Activated T-helper 9 cell treated with anti-CD3 and anti-CD28 coated beads, Interleukin-2, amount 50 U/mL, for 16 hours (primary cell): ENCODE results near the gene PHF12.

Experiments used
- DNase-seq: peaks from one replicate; pipeline ENCODE4 v3.0.0-alpha.2; 2020; ENCODE audit warnings: low read depth

Gene PHF12

DNA sequence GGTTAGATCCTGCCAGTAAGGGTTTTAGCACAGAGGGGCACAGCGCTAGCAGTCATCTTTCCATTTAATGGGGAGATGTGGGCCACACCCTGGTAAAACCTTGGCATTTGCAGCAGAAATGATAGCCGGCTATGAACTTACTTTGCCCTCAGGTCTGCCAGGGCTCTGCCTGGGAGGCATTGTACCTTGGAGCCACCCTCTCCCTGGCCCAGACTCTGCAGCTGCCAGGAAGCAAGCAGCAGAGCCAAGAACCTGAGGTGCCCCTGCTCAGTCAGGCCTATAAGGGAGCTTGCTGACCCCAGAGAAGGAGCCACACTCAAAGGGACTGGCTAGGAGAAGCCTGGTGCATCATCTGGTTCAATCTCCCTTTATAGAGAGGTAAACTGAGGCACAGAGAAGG is 23.7 kb upstream of the PHF12 start:
- no peak for DNase-seq

DNA sequence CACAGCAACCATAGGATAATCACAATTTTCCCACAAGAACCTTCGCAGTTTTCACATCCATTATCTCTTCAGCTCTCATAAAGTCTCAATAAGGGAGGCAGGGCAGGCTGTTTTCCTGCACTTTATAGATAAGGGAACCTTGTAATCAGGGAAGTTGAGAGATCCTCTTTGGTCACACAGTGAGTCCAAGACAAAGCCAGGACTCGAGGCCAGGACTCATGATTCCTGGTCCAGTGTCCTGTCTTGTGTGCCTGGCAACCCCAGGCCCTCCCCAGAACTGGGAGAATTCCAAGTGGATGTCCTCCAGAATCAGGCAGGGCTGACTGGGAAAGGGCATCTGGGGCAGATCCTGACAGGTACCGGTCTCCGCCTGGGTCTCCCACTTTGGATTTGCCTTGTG is 23.1 kb upstream of the PHF12 start:
- DNase-seq, result no peak

DNA sequence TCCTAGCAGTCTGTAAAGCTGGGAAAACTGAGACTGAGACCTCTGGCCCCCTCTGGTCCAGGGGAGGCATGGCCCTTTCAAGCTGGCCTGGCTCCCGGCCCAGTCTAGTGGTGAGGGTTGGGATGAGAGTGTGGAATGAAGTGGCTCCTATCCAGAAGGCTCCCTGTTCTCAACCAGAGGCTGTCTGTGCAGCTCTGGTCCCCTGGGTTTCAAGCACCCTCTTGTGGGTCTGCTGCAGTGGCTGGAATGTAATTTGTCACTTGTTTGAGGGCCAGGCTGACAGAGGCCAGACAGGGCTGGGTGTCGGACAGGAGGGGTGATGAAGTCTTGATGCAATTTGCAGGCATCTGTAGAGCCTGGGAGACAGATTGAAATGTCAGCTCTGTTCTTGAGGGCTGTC is 22.1 kb upstream of the PHF12 start:
- DNase-seq, result no peak

DNA sequence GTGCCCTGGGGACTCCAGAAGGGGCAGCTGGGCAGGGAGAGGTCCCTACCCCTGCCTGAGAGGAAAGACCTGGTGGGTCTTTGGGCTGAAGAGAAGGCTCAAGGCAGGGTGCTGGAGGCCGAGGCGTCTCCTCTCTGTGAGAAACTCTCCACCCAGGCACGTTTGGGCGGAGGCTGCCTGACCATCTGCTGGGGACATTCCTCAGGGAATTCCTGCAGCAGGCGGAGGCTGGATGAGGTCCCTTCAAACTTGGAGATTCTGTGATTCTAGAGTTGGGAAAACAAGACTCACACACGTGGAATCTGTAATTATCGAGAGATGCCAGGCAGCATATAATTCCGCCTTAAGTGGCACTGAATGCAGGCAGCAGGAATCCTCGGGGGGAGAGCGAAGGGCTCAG is 21.1 kb upstream of the PHF12 start:
- DNase-seq, result no peak

DNA sequence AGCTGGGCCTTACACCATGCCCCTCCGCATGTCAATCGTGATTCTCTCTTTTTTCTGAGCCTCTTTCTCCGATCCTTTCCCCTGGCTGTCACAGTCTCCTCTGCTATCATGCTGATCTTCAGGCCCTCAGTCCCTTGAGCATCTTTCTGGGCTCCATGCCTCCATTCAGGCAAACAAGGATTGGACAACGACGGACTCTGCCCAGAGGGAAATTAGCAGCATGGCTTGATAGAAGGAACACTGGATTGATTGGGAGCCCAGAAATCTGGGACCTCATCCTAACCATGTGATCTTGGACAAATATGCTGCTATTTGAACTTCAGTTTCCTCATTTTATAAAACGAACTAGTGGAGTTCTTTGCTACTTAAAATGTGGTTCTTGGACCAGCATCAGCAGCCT is 19.6 kb upstream of the PHF12 start:
- DNase-seq, result no peak

DNA sequence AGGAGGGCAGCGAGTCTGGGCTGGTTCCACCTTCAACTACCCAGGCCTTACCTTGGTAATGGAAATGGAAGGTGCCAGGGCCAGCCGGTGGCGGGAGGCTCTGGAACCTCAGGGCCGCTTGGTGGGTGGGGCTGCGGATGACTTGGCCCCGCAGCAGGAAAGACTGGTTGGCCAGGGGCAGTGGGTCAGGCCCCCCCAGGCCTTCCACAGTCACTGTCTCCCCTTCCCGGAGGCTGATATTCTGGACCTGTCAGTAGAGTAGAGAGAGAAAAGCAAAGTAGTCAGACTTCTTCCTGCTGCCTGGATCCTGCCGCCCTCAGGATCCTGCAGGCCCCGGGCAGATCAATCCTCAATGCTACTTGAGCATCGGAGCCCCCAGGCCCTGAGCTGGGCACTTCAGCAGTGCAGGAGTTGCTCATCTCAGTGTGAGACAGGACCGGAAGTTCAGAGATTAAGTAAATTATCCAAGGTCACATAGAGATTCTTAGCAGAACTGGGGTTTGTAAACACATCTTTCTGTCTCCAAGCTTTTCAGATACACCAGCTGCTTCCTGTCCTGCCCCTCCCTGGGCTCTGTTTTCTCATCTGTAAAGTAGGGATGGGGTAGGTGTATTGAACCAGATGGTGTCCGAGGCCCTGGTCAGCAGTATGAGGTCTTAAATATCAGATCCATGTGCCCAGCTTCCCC is 18.5 kb upstream of the PHF12 start:
- DNase-seq, result no peak

DNA sequence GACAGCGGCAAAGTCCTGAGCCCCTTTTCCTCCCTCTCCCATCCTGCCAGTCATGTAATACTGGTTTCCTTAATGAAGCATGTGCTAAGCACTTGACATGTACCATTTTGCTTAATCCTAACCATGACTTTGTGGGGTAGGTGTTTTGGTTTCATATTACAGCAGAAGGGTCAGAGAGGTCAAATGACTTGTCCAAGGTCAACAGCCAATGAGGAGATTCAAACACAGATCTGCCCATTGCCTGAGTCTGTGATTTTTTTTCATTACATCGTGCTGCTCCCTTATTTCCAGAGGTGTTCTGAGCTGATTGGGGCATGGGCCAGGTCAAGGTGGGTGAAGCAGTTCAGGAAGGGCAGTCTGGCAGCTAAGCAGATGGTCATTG is 17.6 kb upstream of the PHF12 start:
- no peak for DNase-seq

DNA sequence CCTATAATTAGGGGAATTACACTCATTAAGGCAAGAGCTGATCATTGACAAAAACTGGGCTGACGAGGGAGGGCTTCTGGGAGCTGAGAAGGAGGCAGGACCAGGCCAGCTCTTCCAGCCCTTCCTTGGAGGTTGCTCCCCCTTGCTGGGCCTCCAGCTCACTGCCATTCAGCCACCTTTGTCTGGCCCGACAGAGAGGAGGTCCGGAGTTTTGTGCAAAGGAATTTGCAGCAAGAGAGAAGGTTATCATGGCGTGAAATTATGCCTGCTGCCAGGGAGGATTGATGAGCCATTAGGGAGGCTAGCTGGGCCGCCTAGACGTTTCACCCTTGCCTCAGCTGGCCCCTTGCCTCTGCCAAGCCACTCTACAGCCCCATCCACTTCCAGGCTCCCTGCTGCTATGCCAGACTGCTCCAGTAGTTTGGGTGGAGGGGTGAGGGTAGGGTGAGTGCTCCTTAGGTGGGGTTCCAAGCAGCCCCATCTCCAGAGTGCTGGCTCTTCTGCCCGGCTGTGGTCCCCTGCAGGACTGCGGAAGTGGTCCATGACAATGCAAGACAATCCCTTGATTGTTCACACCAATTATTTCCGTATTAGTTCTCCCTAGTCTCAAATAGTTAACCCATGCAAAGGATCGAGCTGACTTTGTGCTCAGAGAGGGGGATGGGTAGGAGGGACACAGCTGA is 17.1 kb upstream of the PHF12 start:
- no peak for DNase-seq

DNA sequence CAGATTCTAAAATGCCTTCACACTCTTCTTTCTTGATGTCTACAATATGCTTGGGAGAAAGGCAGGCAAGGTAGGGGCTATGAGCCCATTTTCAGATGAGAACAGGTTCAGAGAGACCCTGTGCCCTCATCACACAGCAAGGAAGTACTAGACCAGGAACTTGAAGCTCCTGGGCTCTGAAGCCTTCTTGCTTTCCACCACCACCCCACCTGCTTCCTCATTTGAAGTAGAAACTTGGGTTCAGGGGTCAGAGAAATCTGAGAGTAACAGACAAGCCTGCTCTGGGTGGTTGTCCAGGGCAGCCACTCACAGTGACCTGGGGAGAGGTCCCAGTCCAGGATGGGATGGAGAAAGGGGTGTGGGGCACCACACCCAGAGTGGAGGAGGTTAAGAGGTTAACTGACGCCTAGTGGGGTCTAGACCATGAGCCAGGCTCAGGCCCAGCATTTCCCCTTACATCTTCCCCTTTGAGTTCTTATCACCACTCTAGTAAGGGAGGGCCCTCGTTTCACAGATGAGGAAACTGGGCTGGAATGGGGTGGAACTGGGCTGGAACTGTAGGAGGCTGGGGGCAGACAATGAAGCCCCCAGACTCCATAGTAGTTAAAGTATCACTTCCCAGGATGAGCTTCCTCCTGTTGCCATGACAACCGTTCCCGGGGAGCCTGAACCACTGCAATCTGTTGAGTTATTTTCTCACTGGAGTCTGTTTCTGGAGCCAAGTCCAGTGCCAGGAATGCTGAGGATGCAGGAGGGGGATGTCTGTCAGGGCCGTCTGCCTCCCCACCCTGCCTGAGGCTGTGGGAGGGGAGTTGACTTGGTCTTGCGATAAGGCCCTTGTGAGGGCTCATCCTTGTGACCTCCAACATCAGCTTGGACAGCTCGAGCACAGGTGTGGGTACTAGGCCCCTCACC is 16.2 kb upstream of the PHF12 start:
- DNase-seq, result no peak

DNA sequence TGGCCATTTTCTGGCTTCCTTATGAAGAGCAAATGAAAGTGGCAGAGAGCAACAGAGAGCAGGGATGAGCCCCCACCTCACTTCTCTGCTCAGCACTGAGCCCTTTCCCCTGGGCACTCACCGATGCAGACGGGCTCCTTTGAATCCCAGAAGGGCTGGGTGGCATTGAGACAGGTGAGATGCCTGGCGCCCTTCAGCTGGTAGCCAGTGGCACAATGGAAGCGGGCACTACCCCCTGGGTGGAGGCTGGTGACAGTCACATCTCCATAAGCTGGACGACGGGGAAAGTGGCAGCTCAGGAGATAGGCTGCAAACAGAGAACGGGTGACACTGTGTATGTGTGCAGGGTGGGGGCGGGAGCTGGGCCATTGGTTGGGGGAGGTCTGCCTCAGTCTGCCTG is 12.5 kb upstream of the PHF12 start:
- no peak for DNase-seq

DNA sequence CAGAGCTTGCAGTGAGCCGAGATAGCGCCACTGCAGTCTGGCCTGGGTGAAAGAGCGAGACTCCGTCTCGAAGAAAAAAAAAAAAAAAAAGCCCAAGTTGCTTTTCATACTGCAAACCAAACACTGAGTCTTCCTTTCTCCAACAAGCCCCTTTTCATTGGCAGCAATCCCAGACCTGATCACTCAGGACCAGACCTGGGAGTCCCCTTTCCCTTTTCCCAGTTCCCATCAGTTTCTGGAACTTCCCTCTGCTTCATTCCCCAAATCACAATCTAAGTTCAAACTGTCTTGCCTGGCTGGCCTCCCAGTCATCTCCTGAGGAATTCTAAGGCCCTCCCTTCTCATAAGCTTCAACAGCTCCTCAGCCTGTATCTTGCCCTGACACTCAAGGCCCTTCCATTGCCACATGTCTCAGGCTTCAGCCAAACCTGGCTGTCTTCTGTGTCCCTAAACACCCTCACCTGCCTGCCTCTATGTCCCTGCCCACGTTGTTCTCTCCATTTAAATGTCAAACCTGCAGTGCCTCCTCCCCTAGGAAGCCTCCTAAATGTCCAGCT is 11.8 kb upstream of the PHF12 start:
- no peak for DNase-seq

DNA sequence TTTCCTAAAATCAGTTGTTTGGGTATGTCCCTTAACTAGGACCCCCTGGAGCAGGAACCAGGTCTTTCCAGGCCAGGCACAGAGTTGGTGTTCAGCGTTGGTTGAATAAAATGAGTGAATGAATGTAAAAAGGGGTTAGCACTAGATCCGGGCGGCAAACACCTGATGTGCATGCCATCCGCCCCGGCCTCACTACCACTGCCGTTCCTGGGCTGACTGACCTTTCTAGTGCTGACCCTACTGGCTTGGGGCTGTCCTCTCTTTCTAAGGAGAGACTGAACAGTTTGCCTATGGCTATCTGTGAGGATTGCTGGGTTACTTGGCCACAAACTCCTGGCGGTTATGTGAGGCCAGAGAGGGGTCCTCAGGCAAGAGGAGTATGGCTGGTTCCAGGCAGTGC is 10.1 kb upstream of the PHF12 start:
- no peak for DNase-seq

DNA sequence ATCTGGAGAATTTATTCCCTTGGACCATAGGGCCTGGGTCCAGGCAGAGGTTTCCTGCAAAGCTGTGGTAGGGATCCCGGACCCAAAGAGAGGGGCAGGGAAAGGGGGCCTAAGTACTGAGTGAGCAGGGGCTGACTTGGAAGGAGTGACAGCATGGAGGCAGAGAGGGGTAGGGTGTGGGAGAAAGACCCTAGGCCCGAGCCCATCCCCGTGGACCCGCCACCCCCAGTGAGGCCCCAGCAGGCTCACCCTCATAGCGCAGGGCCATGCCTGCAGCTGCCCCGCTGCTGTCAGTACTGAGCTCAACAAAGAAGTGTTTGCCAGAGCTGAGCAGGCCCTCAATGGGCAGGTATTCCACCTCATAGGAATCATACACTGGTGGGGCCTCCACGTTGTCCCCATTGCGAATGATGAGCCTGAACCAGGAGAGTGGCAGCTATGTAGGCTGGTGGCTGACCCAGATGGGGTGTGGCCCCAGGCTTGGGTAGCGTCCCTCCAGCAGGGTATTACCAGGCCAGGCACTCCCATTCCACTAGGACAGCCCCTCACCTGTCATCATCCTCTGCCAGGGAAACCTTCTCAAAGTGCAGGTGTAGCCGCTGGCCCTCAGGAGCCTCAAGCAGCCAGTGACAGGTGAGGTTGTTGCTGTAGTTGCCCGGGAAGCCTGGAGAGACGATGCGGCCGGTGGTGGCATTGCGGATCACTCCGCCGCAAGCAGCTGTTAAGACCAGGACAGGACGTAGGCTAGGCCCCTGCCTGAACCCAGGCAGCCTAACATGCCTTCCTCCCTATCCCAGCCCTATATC is 9.1 kb upstream of the PHF12 start:
- no peak for DNase-seq

DNA sequence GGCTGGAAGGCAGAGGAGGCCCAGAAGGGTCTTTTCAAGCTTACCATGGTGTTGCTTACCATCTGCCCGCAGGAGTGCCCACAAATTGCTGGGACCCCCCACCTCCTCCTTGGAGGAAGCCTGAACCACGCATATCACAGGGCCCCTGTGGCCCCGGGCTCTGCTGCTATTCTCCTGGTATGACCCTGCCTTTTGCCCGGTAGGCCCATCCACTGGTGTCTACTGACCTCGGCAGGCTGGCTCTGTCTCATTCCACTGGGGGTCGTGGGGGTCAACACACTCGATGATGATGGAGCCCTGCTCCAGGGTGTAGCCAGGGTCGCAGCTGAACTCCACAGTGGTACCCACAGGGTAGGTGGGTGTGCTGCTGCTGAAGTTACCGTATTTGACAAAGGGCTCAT is 8.2 kb upstream of the PHF12 start:
- DNase-seq, result no peak

DNA sequence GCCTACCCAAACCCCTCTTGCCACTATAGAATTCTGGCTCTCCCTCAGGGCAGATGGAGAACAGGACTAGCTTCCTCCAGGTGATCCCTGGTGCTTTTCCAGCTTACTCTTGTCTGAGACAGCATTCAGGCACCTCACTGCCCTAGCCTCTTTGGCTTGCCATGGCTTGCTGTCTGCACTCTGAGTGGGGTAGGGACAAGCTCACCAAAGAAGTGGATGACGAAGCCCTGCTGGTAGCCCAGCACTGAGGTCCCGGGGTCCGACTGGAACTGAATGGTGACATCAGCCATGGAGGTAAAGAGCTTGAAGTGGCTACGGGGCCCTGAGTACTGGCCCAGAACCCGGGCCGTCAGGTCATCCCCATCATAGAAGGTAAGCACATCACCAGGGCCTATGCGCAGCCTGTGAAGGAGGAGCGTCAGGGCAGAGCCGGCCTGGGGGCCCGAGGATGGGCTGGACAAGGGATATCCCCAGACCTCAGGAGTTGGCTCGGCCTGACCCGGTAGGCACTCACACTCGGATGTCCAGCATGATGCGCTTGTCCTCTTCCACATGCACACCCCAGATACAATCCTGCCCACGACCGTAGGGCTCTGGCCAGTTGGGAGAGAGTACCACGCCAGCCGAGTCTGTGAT is 7.6 kb upstream of the PHF12 start:
- DNase-seq, result no peak

DNA sequence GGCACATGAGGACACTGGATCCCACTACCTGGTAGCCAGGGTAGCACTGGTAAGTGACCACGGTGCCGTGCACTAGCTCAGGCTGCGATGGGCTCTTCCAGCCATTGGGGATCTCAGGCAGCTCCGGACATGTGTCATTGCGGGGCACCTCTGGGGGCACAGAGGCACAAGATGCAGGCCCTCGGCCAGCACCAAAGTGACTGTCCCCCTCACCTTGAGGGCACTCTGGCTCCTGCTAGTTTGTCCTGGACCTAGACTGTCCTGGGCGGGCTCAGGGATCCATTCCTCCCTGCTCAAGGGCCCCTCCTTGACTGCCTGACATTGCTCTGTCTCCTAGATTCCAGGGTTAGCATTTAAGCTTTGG is 6.7 kb upstream of the PHF12 start:
- no peak for DNase-seq

DNA sequence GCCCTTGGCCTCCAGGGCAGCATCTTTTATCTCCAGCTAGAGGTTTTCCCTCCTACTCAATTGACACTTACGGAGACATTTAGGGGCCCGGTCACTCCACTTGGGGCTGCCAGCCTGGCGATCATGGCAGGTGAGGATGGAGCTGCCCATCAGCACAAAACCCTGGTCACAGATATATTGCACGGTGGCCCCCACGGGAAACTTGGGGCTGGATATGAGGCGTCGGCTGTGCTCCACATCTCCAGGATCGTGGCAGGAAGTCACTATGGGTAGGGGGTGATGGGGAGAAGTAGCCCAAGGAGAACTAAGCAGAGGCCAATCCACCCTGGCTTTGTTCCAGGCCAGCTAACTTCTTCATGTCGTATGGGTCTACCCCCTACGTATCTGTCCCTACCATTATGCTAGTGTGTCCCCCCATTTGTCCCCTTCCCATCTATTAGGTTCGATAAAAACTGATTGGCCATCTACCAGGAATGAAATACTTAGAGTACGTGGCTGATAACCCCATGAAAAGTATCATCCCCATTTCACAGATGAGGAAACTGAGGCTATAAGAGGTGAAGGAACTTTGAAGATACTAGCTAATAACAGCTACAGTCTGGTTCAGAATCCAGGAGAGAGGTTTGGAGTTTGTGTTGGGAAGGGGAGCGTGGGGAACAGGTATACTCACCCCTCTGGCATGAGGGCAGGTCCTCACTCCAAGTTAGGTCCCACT is 6.1 kb upstream of the PHF12 start:
- no peak for DNase-seq

DNA sequence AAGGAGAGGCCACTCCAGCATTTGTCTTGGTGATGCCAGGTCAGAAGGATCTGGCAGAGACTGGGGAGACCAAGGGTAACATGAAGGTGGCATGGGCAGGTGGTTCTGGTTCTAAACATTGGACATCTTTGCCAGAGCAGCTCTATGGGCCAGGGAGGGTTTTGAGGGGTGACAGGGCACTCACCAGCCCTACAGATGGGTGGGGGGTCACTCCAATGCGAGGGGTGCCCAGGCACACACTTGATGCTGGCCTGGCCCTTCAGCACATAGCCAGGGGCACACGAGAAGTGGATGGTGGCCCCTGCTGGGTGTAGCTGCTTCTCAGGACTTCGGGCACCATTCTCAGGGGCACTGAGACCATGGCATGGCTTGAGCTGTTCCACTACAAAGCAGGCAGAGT is 5.5 kb upstream of the PHF12 start:
- no peak for DNase-seq

DNA sequence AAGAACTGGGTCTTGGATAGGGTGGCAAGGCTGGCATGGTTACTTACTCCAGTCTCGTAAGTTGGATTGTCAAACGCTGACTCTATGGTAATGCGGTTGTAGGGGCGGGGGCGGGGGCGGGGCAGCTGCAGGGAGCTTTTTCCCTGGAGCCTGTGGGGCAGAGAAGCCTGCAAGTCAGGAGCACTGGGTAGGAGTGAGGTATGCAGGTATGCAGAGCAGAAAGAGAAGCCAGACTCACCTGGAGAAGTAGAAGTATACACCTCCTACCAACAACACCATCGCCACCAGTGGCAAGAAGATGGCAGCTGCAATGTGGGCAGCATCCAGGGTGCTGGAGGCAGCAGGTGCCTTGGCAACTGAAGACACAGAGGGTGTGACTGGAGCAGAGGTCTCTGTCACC is 4.8 kb upstream of the PHF12 start:
- DNase-seq, result no peak

DNA sequence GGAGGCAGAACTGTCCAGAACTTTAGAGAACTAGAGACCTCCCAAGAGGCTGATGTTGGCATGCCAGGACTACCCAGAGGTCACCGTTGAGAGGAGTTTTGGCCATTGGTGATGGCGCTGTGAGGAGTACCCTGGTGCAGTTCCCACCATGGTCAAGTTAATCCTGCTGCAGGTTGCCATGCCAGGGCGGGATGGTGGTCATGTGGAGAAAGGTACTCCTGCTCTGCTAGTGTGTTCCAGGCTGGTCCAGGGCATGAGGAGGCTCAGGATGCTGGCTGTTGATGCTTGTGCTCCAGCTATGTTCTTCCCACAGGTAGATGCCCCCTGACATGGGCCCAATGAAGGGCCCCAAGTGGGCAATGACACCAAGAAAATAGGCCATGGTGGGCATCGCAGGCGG is 4.1 kb upstream of the PHF12 start:
- DNase-seq, result no peak

DNA sequence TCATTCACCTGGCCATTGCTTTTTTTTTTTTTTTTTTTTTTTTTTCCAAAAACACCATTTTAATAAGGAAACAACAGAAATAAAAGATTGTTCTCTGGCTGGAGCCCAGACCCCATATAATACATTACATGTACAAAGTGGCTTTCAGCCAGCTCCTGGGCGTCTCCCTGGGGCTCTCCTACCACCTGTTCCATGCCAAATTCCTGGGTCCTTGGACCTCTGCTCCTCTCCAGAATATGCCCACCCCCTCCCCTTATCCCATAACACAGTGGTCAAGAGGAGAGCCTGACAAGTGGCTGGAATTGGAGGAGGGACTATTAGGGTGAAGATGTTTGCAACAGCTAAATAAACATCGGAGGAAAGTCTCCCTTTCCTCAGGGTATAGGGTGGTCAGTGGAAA is 3.6 kb upstream of the PHF12 start:
- no peak for DNase-seq
